HFF-Myc (cell line): ENCODE data around the gene MTMR4.
"Not testable (repeated sequence)": the region's sequence is repeated elsewhere in the genome, so short reads cannot be mapped to it uniquely, and the experiment has no call there.

Experiments used
- DNase-seq: peaks from one replicate; pipeline ENCODE4 v3.0.0-alpha.2; 2011; ENCODE audit warnings: low read depth; ENCODE audit errors: extremely low read depth
- H3K4me3 ChIP-seq: replicated peaks from 2 replicates; pipeline ENCODE4 v1.5.1; 2011; ENCODE audit warnings: low read depth, mild to moderate bottlenecking, control low read depth, low read length
- TF ChIP-seq, protein P1 (sequence below): IDR thresholded peaks from 2 replicates; pipeline ENCODE4 v1.5.1; 2012; ENCODE audit warnings: mild to moderate bottlenecking, low read depth, low read length, control low read depth; ENCODE audit errors: missing control alignments

MTMR4 gene

DNA sequence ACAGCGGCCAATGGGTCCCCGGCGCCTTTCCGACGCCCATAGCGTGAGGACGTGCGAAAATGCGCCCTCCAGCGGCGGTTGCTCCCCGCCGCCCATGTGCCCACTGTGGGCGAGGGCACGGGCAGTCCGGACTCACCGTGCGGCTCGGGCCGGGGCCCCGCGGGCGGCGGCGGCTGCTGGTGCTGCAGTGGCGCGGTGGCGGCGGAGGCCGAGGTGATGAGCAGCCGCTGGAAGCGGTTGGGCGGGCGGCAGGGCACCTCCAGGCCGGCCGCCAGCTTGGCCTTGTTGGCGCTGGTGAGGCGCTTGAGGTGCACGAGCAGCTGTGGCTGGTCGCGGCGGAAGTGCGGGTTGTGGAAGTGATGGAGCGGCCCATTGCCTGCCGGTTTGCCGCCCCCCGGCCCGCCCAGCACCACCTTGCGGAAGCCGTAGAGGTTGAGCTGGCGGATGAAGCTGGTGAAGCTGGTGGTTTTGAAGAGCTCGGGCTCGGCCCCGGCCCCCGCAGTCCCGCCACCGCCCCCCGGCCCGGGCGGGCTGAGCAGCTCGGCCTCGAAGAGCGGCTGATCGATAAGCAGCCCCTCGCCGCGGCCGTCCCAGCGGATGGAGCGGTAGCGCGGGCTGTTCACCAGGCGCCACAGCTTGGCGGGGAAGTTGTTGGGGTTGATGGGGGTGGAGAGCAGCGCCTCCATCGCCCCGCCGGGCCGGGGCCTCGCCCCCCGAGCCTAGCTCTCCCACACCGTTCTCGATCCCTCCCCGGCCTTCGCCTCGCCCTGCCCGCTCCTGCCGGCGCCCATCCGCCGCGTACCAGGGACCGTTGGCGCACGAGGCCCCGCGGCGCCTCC is 26.6 kb downstream of the MTMR4 start, which contains the start of gene HSF5:
TSS of gene HSF5 (minus strand) at position 820 of the 839 bp plus-strand sequence. CDS start at position 686, 134 bp downstream.
- H3K4me3 ChIP-seq, result no peak within 1 kb of the TSS
- TF ChIP-seq, protein P1, sequence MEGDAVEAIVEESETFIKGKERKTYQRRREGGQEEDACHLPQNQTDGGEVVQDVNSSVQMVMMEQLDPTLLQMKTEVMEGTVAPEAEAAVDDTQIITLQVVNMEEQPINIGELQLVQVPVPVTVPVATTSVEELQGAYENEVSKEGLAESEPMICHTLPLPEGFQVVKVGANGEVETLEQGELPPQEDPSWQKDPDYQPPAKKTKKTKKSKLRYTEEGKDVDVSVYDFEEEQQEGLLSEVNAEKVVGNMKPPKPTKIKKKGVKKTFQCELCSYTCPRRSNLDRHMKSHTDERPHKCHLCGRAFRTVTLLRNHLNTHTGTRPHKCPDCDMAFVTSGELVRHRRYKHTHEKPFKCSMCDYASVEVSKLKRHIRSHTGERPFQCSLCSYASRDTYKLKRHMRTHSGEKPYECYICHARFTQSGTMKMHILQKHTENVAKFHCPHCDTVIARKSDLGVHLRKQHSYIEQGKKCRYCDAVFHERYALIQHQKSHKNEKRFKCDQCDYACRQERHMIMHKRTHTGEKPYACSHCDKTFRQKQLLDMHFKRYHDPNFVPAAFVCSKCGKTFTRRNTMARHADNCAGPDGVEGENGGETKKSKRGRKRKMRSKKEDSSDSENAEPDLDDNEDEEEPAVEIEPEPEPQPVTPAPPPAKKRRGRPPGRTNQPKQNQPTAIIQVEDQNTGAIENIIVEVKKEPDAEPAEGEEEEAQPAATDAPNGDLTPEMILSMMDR, result no peak

DNA sequence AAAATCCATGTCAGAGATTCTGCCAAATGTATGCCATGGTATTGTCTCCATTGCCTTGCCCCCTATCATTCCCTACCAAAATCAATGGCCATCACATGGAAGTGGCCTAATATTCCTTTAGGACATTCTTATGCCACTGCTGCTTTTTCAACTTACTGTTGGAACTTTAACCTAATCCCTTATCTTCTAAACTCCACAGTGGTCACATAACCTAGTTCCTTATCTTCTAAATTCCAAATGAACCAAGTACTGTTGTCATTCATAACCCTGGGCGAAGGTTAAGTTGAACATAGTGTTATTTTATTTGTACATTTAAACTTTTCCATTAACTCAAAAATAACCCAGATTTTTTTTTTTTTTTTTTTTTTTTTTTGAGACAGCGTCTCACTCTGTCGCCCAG is 29.8 kb downstream of the MTMR4 start:
- DNase-seq, result no peak
- no peak overlapping the region for H3K4me3 ChIP-seq
- TF ChIP-seq, protein P1, result no peak

More for the DNA sequence above, 26.6 kb downstream of the MTMR4 start, which contains the start of gene HSF5:
- DNase-seq, result no peak

DNA sequence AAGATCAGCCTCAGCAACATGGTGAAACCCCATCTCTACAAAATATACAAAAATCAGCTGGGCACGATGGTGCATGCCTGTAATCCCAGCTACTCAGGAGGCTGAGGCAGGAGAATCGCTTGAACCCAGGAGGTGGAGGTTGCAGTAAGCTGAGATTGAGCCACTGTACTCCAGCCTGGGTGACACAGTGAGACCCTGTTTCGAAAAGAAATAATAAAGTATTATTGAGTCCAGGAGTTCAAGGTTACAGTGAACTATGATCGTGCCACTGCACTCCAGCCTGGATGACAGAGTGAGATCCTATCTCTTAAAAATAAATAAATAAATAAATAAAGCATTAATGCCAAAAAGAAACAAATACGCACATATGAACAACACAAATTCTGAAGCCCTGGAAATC is 32.6 kb downstream of the MTMR4 start:
- not testable (repeated sequence) for DNase-seq, H3K4me3 ChIP-seq

DNA sequence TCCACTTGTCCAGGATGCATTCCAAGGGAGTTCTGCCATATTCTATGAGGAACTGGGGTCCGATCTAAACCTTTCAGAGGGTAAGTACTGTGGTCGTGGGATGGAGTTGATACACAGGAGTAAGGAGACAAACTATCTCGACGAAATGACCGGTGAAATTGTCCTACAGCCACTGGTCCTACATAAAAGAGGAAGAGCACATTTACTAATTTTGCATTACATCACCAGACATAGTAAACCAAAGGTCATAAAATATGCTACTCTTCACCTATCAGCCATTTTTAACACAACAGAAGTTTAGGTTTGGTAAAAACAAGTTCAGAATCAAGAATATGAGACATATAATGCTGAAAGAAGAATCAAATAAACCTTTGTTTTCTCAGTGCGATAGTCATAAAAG is 34.3 kb downstream of the MTMR4 start:
- TF ChIP-seq, protein P1, result no peak
- H3K4me3 ChIP-seq, result no peak overlapping the region
- no peak for DNase-seq

DNA sequence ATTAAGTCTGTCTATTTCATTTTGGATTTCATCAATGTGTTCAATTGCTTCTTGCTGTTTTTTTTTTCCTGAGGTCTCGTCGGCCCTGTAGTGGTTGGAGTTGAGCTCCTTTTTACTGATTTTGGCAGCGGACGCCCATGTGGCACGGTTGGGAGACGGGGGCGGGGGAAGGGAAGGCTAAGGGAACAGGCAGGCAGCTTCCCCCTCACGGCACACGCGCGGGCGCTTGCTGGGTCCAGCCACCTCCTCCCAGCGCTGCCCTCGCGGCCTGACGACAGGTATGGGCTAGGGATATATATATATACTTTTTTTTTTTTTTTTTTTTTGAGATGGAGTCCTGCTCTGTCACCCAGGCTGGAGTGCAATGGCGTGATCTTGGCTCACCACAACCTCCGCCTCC is 37.6 kb downstream of the MTMR4 start:
- no peak for DNase-seq

DNA sequence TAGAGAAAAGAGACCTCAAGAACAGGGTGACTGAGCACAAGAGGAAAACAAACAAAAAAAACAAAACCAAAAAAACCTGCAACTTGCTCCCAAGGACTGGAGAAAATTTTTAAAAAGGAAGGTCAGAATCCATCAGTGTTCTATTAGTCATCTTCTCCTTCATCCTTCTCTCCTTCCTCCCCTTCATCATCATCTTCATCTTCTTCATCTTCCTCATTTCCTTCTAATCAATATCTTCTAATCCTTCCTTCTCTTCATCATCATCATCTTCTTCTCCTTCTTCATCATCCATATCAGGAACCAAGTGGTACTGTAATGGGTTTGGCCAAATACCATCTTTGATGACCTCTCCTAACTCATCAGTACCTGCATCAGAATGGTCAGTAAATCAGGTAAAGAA is 38.5 kb downstream of the MTMR4 start:
- H3K4me3 ChIP-seq, result no peak overlapping the region

More for the DNA sequence above, 37.6 kb downstream of the MTMR4 start:
- no peak overlapping the region for H3K4me3 ChIP-seq
- TF ChIP-seq, protein P1, result no peak

DNA sequence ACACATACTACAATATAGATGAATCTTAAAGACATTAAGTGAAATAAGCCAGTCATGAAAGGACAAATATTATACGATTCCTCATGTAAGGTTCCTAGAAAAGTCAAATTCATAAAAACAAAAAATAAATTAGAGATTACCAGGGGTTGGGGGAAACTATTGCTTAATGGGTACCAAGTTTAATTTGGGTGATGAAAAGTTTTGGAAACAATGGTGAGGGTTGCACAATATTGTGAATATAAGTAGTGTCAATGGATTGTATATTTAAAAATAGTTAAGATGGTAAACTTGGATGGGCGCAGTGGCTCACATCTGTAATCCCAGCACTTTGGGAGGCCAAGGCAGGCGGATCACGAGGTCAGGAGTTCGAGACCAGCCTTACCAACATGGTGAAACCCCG is 44.1 kb downstream of the MTMR4 start:
- DNase-seq, result no peak
- TF ChIP-seq, protein P1, result no peak
- no peak overlapping the region for H3K4me3 ChIP-seq

More for the DNA sequence above, 38.5 kb downstream of the MTMR4 start:
- no peak for DNase-seq
- TF ChIP-seq, protein P1, result no peak
